Stimulated activated CD4-positive, alpha-beta T cell treated with anti-CD3 and anti-CD28 coated beads, Interleukin-15, amount 100 ng/mL, for 1 hour (primary cell): ENCODE results near the gene CDH23.

Experiments used
- DNase-seq, 2 donors: peaks; one replicate each; pipeline ENCODE4 v3.0.0-alpha.2; 2020; ENCODE audit warnings: low read depth in 1 of 2, low spot score in 1 of 2

CDH23 gene

GRCh38 chr10:71577345-71577744, 180.6 kb downstream of the CDH23 start:
- DNase-seq = no peak

- no peak for DNase-seq
Measured at GRCh38 chr10:71578069-71578468, 181.3 kb downstream of the CDH23 start.

GRCh38 chr10:71579668-71580067, 182.9 kb downstream of the CDH23 start:
- no peak for DNase-seq

GRCh38 chr10:71580415-71580814, 183.7 kb downstream of the CDH23 start:
- no peak for DNase-seq

- no peak for DNase-seq
Measured at GRCh38 chr10:71580926-71581325, 184.2 kb downstream of the CDH23 start.

- DNase-seq = no peak
Measured at GRCh38 chr10:71581376-71581775, 184.7 kb downstream of the CDH23 start.

- DNase-seq = no peak
Measured at GRCh38 chr10:71582019-71582418, 185.3 kb downstream of the CDH23 start.

- no peak for DNase-seq
Measured at GRCh38 chr10:71582506-71583475, 186.1 kb downstream of the CDH23 start.

GRCh38 chr10:71584461-71584860, 187.7 kb downstream of the CDH23 start:
- no peak for DNase-seq

GRCh38 chr10:71584902-71585563, 188.3 kb downstream of the CDH23 start:
- no peak for DNase-seq

GRCh38 chr10:71585564-71586290, 189.0 kb downstream of the CDH23 start:
- DNase-seq = no peak

GRCh38 chr10:71587941-71588573, 191.3 kb downstream of the CDH23 start:
- DNase-seq = no peak

GRCh38 chr10:71588685-71589084, 192.0 kb downstream of the CDH23 start:
- DNase-seq = no peak

- DNase-seq = no peak
Measured at GRCh38 chr10:71589617-71590551, 193.2 kb downstream of the CDH23 start.

- no peak for DNase-seq
Measured at GRCh38 chr10:71590781-71591350, 194.1 kb downstream of the CDH23 start.

GRCh38 chr10:71594934-71595571, 198.3 kb downstream of the CDH23 start:
- no peak for DNase-seq

GRCh38 chr10:71595649-71596048, 198.9 kb downstream of the CDH23 start:
- no peak for DNase-seq

- DNase-seq = no peak
Measured at GRCh38 chr10:71596127-71596526, 199.4 kb downstream of the CDH23 start.

GRCh38 chr10:71596759-71597158, 200.0 kb downstream of the CDH23 start:
- DNase-seq = no peak
